ENCODE results near the gene CNOT2.

DNA sequence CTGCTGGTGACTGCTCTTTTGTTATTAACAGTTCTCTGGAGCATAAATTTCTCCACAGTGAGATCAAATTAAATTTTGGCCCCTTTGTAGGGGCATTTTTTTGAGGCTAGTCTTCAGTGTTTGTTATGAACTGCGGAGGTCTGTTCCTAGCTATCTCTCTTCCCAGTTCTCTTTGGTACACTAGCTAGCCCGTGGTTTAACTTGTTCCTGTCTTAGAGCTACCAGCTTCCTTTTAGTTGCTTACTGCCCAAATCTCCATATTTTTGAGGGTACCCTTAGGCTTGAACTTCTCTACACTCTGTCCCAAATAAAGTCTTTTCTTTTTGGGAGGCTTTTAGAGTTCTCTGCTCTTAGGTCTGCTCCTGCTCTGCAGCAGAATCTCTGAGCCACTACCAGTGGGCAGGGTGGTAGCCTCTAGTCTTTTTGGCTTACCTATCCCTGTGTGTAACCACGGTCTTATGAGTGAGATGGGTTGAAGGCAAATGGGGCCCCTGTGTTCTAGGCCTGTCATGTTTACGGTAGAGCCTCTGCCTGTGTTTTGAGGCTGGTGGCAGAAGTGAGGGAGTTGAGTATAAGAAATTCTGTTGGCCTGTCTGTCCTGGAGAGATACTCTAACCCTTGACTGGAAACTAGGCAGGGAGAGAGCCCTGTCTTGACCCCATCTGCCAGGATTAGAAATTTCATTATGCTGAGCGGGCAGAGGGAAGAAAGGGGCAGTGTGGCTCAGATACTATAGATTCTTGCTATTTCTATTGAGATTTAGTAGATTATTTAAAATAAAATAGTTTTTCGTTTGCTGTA lies 21.0 kb downstream of the CNOT2 start:
- TF ChIP-seq, protein P1, sequence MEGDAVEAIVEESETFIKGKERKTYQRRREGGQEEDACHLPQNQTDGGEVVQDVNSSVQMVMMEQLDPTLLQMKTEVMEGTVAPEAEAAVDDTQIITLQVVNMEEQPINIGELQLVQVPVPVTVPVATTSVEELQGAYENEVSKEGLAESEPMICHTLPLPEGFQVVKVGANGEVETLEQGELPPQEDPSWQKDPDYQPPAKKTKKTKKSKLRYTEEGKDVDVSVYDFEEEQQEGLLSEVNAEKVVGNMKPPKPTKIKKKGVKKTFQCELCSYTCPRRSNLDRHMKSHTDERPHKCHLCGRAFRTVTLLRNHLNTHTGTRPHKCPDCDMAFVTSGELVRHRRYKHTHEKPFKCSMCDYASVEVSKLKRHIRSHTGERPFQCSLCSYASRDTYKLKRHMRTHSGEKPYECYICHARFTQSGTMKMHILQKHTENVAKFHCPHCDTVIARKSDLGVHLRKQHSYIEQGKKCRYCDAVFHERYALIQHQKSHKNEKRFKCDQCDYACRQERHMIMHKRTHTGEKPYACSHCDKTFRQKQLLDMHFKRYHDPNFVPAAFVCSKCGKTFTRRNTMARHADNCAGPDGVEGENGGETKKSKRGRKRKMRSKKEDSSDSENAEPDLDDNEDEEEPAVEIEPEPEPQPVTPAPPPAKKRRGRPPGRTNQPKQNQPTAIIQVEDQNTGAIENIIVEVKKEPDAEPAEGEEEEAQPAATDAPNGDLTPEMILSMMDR (IDR thresholded peaks at IDR 0.05): no peak
- no peak for TF ChIP-seq EZH2 (IDR thresholded peaks at IDR 0.05; ENCODE audit: borderline replicate concordance, insufficient read depth, low read depth, low read length, poor library complexity, severe bottlenecking)

Measured in B cell (primary cell).